GM10266 (cell line): Measurements from ENCODE around the gene DUOXA1.
"Not testable (repeated sequence)": the region's sequence is repeated elsewhere in the genome, so short reads cannot be mapped to it uniquely, and the experiment has no call there.

Experiments used
- DNase-seq: peaks from one replicate; pipeline ENCODE4 v3.0.0; 2012; ENCODE audit errors: extremely low spot score
- CTCF ChIP-seq: IDR thresholded peaks from 2 replicates; pipeline ENCODE4 v1.5.1; 2012; ENCODE audit warnings: mild to moderate bottlenecking, low read depth; ENCODE audit not compliant: control insufficient read depth, insufficient read depth; ENCODE audit errors: missing control alignments

The DUOXA1 gene

GRCh38 chr15:45112143-45112590 is 17.5 kb downstream of the DUOXA1 start:
- no peak for TF ChIP-seq CTCF
- peak; percentile 45 for DNase-seq

GRCh38 chr15:45111390-45112142 is 18.1 kb downstream of the DUOXA1 start:
- no peak for TF ChIP-seq CTCF
- no peak for DNase-seq

GRCh38 chr15:45110256-45110820 is 19.3 kb downstream of the DUOXA1 start:
- DNase-seq = no peak
- no peak for TF ChIP-seq CTCF

GRCh38 chr15:45107941-45108630 is 21.6 kb downstream of the DUOXA1 start:
- no peak for TF ChIP-seq CTCF
- DNase-seq = no peak

GRCh38 chr15:45106002-45106790 is 23.5 kb downstream of the DUOXA1 start:
- no peak for TF ChIP-seq CTCF
- no peak for DNase-seq

GRCh38 chr15:45105586-45105985 is 24.1 kb downstream of the DUOXA1 start:
- TF ChIP-seq CTCF = no peak
- DNase-seq = no peak

GRCh38 chr15:45104170-45104569 is 25.5 kb downstream of the DUOXA1 start:
- DNase-seq = not testable (repeated sequence)
